ENCODE measurements around the gene RTKN. TPM values are rescaled to one million over a fixed set of nuclear protein-coding genes. Genes with fewer than 3 reads are reported as not detected.
"Not testable (repeated sequence)": the region's sequence is repeated elsewhere in the genome, so short reads cannot be mapped to it uniquely, and the experiment has no call there.

RTKN gene
- total RNA-seq, 1 experiment from 2014 or later: 83.1 TPM

GRCh38 chr2:74459503-74460118 is 17.9 kb upstream of the RTKN start:
- BruUV-seq (replicated peaks); in situ Hi-C loops (cut with HindIII; ENCODE audit: low pct_unique_long_range_greater_than_20kb, low sequenced_read_pairs); ATAC-seq; DNase-seq (ENCODE audit: low read depth, low spot score); CTCF ChIA-PET; intact Hi-C loops (cut with micrococcal nuclease; ENCODE audit: unreplicated experiment); H3K9me3 ChIP-seq (ENCODE audit: control insufficient read depth, insufficient read depth, low read depth, low read length); H3K27me3 ChIP-seq (ENCODE audit: control insufficient read depth, insufficient read depth, low read length); H3K36me3 ChIP-seq (ENCODE audit: control insufficient read depth, insufficient read depth, low read length): not testable (repeated sequence)
- Histone ChIP-seq H3K4me3 (ENCODE audit: low read depth in 2 of 2, low read length in 2 of 2) (peak overlapping the region; percentile 95 to 100), H3K27ac (ENCODE audit: low read length) (peak overlapping the region; percentile 70), H3K4me1 (ENCODE audit: control insufficient read depth, insufficient read depth, low read length) (peaks cover 20% of the 10 kb centered on the region)
- POLR2A ChIA-PET: interaction anchor here (0.6 kb wide), 1 partner anchor 18 kb away, joined by 5 read pairs; no protein-coding TSS in a partner anchor

DNA sequence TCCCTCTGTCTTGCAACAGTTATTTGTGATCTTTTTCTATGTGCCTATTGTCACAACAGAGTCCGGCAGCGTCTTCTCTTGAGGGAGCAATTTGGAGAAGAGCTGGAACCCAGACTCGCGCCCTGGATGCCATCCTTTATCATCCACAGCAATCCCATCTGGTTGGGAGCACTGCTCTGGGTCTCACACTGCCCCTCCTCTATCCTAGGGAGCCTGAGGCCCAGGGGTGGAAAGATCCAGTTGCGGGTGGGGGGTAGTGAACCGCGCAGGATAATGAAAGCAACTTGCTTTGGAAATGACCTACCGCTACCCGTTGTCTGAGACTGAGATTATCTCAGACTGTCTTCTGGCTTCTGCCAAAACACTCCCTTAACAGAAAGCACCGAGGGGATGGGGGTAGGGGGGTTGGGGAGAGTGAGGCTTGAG is 17.2 kb upstream of the RTKN start:
- CTCF ChIA-PET: interaction anchor here (0.7 kb wide), 1 partner anchor 67 kb away, joined by 3 read pairs; no protein-coding TSS in a partner anchor
- no peak for ATAC-seq
- in situ Hi-C loops (cut with HindIII; ENCODE audit: low pct_unique_long_range_greater_than_20kb, low sequenced_read_pairs) (no loop called here), intact Hi-C loops (cut with micrococcal nuclease; ENCODE audit: unreplicated experiment) (no loop called here)
- H3K4me3 ChIP-seq (ENCODE audit: low read depth in 2 of 2, low read length in 2 of 2): peak overlapping the region; percentile 95 to 100
- TF ChIP-seq REST (IDR thresholded peaks at IDR 0.05; ENCODE audit: insufficient read depth in 1 of 2, low read depth in 2 of 2, low read length in 1 of 2): no peak
- no peak for TF ChIP-seq CTCF (IDR thresholded peaks at IDR 0.05)
- no peak for TF ChIP-seq TCF7L2 (IDR thresholded peaks at IDR 0.05; ENCODE audit: low read depth, low read length)
- no peak for TF ChIP-seq POLR2AphosphoS5 (IDR thresholded peaks at IDR 0.05; ENCODE audit: low read depth, low read length)
- no peak for TF ChIP-seq SIN3A (IDR thresholded peaks at IDR 0.05; ENCODE audit: borderline replicate concordance, insufficient read depth, low read depth, low read length)
- peaks cover 6% of the 10 kb centered on the region; the same call in 1 of the 2 replicates for H3K36me3 ChIP-seq (ENCODE audit: control insufficient read depth, insufficient read depth, low read length)
- POLR2A ChIA-PET: interaction anchor here (0.5 to 1.2 kb wide), 3 partner anchors 15 to 42 kb away, joined by 3 to 9 read pairs (median 3); no protein-coding TSS in a partner anchor
- peak overlapping the region; percentile 99 for H3K27ac ChIP-seq (ENCODE audit: low read length)
- no peak for DNase-seq (ENCODE audit: low read depth, low spot score)
- BruUV-seq (replicated peaks): no TSS peak
- no peaks in the 10 kb centered on the region for H3K9me3 ChIP-seq (ENCODE audit: control insufficient read depth, insufficient read depth, low read depth, low read length)
- H3K4me1 ChIP-seq (ENCODE audit: control insufficient read depth, insufficient read depth, low read length): peaks cover 20% of the 10 kb centered on the region
- no peaks in the 10 kb centered on the region for H3K27me3 ChIP-seq (ENCODE audit: control insufficient read depth, insufficient read depth, low read length)

Data from Panc1 (cell line).